Adrenal gland (tissue), 5 donors: Measurements from ENCODE around the gene TMEM156.

Source experiments
- CTCF ChIP-seq, 6 experiments: fragments of 450-650 bp in 4 of 6; fragments of 200-600 bp in 2 of 6; sonication (generic) in 1 of 6; IDR thresholded peaks; 1 replicate in 5 of 6; 2 replicates in 1 of 6; pipeline versions ENCODE4 v1.5.1 to v1.8.0; 2016 to 2021; ENCODE audit warnings: antibody characterized with exemption in 6 of 6, mild to moderate bottlenecking in 2 of 6, moderate library complexity in 1 of 6
- POLR2A ChIP-seq, 2 donors: fragments of 450-650 bp; IDR thresholded peaks; one replicate each; pipeline ENCODE4 v1.6.1; 2017; ENCODE audit warnings: antibody characterized with exemption in 2 of 2, mild to moderate bottlenecking in 2 of 2, moderate library complexity in 1 of 2
- donor health status: DM: no; HTN: no; CAD: no.

GRCh38 chr4:38958453-38959190, 73.6 kb downstream of the TMEM156 start:
- no peak for TF ChIP-seq CTCF (IDR thresholded peaks at IDR 0.05)
- no peak for TF ChIP-seq POLR2A (IDR thresholded peaks at IDR 0.05)
